ENCODE measurements around the gene COASY.
"Not testable (repeated sequence)": the region's sequence is repeated elsewhere in the genome, so short reads cannot be mapped to it uniquely, and the experiment has no call there.

Gene COASY

GRCh38 chr17:42554250-42555121 is 7.5 kb upstream of the COASY start:
- peak; percentile 52 to 78 for DNase-seq

GRCh38 chr17:42555122-42555622 is 6.8 kb upstream of the COASY start:
- DNase-seq = no peak

- DNase-seq = not testable (repeated sequence)
These were observed 5.9 kb upstream of the COASY start for GRCh38 chr17:42555961-42556617.

GRCh38 chr17:42559075-42559474 is 2.9 kb upstream of the COASY start:
- DNase-seq = no peak

- DNase-seq = no peak
These were observed 1.7 kb upstream of the COASY start for GRCh38 chr17:42560246-42560645.

GRCh38 chr17:42562388-42563142 is 617 bp downstream of the COASY start:
- no peak for DNase-seq

- no peak for DNase-seq
These were observed 1.2 kb downstream of the COASY start for GRCh38 chr17:42563143-42563509.

GRCh38 chr17:42563543-42563942 is 1.6 kb downstream of the COASY start:
- DNase-seq = no peak

GRCh38 chr17:42563950-42564349 is 2.0 kb downstream of the COASY start:
- DNase-seq = no peak

GRCh38 chr17:42564815-42565522 is 3.0 kb downstream of the COASY start:
- DNase-seq = no peak

GRCh38 chr17:42565523-42566214 is 3.7 kb downstream of the COASY start:
- DNase-seq = no peak

- DNase-seq = no peak
These were observed 4.4 kb downstream of the COASY start for GRCh38 chr17:42566215-42566882.

- peak; percentile 84 to 90 for DNase-seq
These were observed 5.1 kb downstream of the COASY start, which contains the start of gene MLX for GRCh38 chr17:42566883-42567573. Gene MLX (plus strand): TSS chr17:42567100. CDS start chr17:42567125, 25 bp downstream.

- DNase-seq = no peak
These were observed 6.6 kb downstream of the COASY start for GRCh38 chr17:42568341-42569111.

GRCh38 chr17:42571435-42572225 is 9.7 kb downstream of the COASY start:
- no peak for DNase-seq

GRCh38 chr17:42573095-42573494 is 11.1 kb downstream of the COASY start:
- DNase-seq = no peak

- DNase-seq = no peak
These were observed 12.5 kb downstream of the COASY start for GRCh38 chr17:42574463-42574862.

- no peak for DNase-seq
These were observed 15.2 kb downstream of the COASY start for GRCh38 chr17:42577140-42577531.
